Measurements from ENCODE around the gene RPS2.

Gene RPS2

GRCh38 chr16:1998852-1999801, 34.5 kb upstream of the RPS2 start:
- DNase-seq = no peak

- DNase-seq = no peak
These were observed 33.8 kb upstream of the RPS2 start for GRCh38 chr16:1998360-1998835.

GRCh38 chr16:1997494-1998359, 33.1 kb upstream of the RPS2 start:
- no peak for DNase-seq

GRCh38 chr16:1993731-1994131, 29.1 kb upstream of the RPS2 start:
- DNase-seq = no peak

GRCh38 chr16:1992704-1993317, 28.2 kb upstream of the RPS2 start:
- DNase-seq = no peak

- peak; percentile 99 for DNase-seq
These were observed 27.5 kb upstream of the RPS2 start for GRCh38 chr16:1991948-1992703.

- no peak for DNase-seq
These were observed 26.9 kb upstream of the RPS2 start for GRCh38 chr16:1991588-1991947.

GRCh38 chr16:1991135-1991551, 26.5 kb upstream of the RPS2 start:
- no peak for DNase-seq

- DNase-seq = no peak
These were observed 25.9 kb upstream of the RPS2 start for GRCh38 chr16:1990351-1991134.

- DNase-seq = no peak
These were observed 25.4 kb upstream of the RPS2 start for GRCh38 chr16:1990101-1990350.

- DNase-seq = no peak
These were observed 24.8 kb upstream of the RPS2 start, which contains the start of gene SYNGR3 for GRCh38 chr16:1989209-1990100. TSS of gene SYNGR3 (plus strand) at chr16:1989970. CDS start at chr16:1990103, 133 bp downstream.

- DNase-seq = no peak
These were observed 22.6 kb upstream of the RPS2 start for GRCh38 chr16:1987198-1987597.

GRCh38 chr16:1985466-1986150, 21.0 kb upstream of the RPS2 start:
- no peak for DNase-seq

- no peak for DNase-seq
These were observed 20.0 kb upstream of the RPS2 start for GRCh38 chr16:1984347-1985225.

GRCh38 chr16:1983544-1984346, 19.1 kb upstream of the RPS2 start, which contains the start of gene GFER:
TSS of gene GFER (plus strand) at chr16:1984193. CDS start at chr16:1984219, 26 bp downstream.
- DNase-seq = peak; percentile 69

GRCh38 chr16:1982991-1983543, 18.4 kb upstream of the RPS2 start:
- no peak for DNase-seq

GRCh38 chr16:1982013-1982433, 17.4 kb upstream of the RPS2 start:
- no peak for DNase-seq

- no peak for DNase-seq
These were observed 16.8 kb upstream of the RPS2 start, which contains the start of gene NOXO1 for GRCh38 chr16:1981398-1981836. TSS of gene NOXO1 (minus strand) at chr16:1981469. CDS start at chr16:1981179, 290 bp downstream.

Data from stimulated activated CD4-positive, alpha-beta T cell treated with anti-CD3 and anti-CD28 coated beads, Interleukin-12 subunit alpha, Interleukin-12 subunit beta, amount 100 ng/mL, for 4 hours (primary cell).